RWPE1 (cell line): Measurements from ENCODE around the gene C8B.

Experiments used
- CTCF ChIA-PET: fragments of 350-600 bp; sonication (Branson Sonifier 250); formaldehyde crosslinking; extraction: SDS; loops from one replicate; lab custom pipeline; 2021; lab: Yijun Ruan, JAX
- POLR2A ChIA-PET: fragments of 400-600 bp; formaldehyde crosslinking; extraction: SDS; loops from one replicate; lab custom pipeline; 2020; ENCODE audit warnings: antibody characterized with exemption; ENCODE audit not compliant: low non-redundant PET; lab: Yijun Ruan, JAX
- DNase-seq: peaks from one replicate; pipeline ENCODE4 v3.0.0; 2012; ENCODE audit warnings: low spot score
- H3K27ac ChIP-seq: fragments of 450-650 bp; 2 replicates; pipeline ENCODE4 v1.5.1; 2017
- CTCF ChIP-seq: fragments of 450-650 bp; conservative IDR thresholded peaks from 2 replicates; pipeline ENCODE4 v1.5.1; 2017; ENCODE audit warnings: low read depth, mild to moderate bottlenecking

C8B gene

GRCh38 chr1:56958526-56958925, 7.3 kb downstream of the C8B start:
- no peak for DNase-seq
- TF ChIP-seq CTCF: no peak
- ChIA-PET CTCF (no interaction called here), POLR2A (no interaction called here)
- no peak overlapping the region for H3K27ac ChIP-seq

GRCh38 chr1:56957931-56958330, 7.9 kb downstream of the C8B start:
- CTCF ChIA-PET: no interaction called here
- TF ChIP-seq CTCF: no peak
- DNase-seq: no peak
- H3K27ac ChIP-seq: no peak overlapping the region
- POLR2A ChIA-PET: no interaction called here

GRCh38 chr1:56954664-56955063, 11.2 kb downstream of the C8B start:
- CTCF ChIA-PET: no interaction called here
- POLR2A ChIA-PET: no interaction called here
- DNase-seq: no peak
- H3K27ac ChIP-seq: no peak overlapping the region
- no peak for TF ChIP-seq CTCF

GRCh38 chr1:56953386-56953785, 12.4 kb downstream of the C8B start:
- POLR2A ChIA-PET: no interaction called here
- CTCF ChIA-PET: no interaction called here
- DNase-seq: no peak
- H3K27ac ChIP-seq: no peak overlapping the region
- TF ChIP-seq CTCF: no peak

- CTCF ChIA-PET: interaction anchor here (0.6 kb wide), 1 partner anchor 52 kb away, joined by 3 read pairs; no protein-coding TSS in a partner anchor
- POLR2A ChIA-PET: no interaction called here
- no peak overlapping the region for H3K27ac ChIP-seq
- no peak for TF ChIP-seq CTCF
- DNase-seq: no peak
These were observed 13.3 kb downstream of the C8B start for GRCh38 chr1:56952501-56952900.

GRCh38 chr1:56948403-56949023, 17.3 kb downstream of the C8B start:
- POLR2A ChIA-PET: no interaction called here
- CTCF ChIA-PET: no interaction called here
- TF ChIP-seq CTCF: no peak
- no peak for DNase-seq
- H3K27ac ChIP-seq: no peak overlapping the region
